Smooth muscle cell (in vitro differentiated cells): ENCODE measurements around the gene CD99. TPM values are rescaled to one million over a fixed set of nuclear protein-coding genes. Genes with fewer than 3 reads are reported as not detected.
"Not testable (repeated sequence)": the region's sequence is repeated elsewhere in the genome, so short reads cannot be mapped to it uniquely, and the experiment has no call there.

ENCODE experiments used
- DNase-seq: peaks from one replicate; lab custom pipeline; 2025; ENCODE audit not compliant: unreplicated experiment; lab: John Stamatoyannopoulos, UW
- H2AFZ ChIP-seq: fragments of 200-600 bp; sonication (generic); 2 replicates; pipeline ENCODE4 v1.6.0; 2016; ENCODE audit warnings: antibody characterized with exemption, low read depth, mild to moderate bottlenecking
- H3F3A ChIP-seq: fragments of 200-600 bp; sonication (generic); 2 replicates; pipeline ENCODE4 v1.6.0; 2017; ENCODE audit warnings: antibody characterized with exemption, low read depth
- H3K27ac ChIP-seq: fragments of 200-600 bp; sonication (generic); 2 replicates; pipeline ENCODE4 v1.5.1; 2016; ENCODE audit warnings: low read depth, mild to moderate bottlenecking
- H3K27me3 ChIP-seq: fragments of 200-600 bp; sonication (generic); 2 replicates; pipeline ENCODE4 v1.6.1; 2016; ENCODE audit warnings: low read depth, mild to moderate bottlenecking
- H3K36me3 ChIP-seq: fragments of 200-600 bp; sonication (generic); 2 replicates; pipeline ENCODE4 v1.5.1; 2016; ENCODE audit warnings: low read depth
- H3K4me1 ChIP-seq: fragments of 200-600 bp; sonication (generic); 2 replicates; pipeline ENCODE4 v1.5.1; 2016; ENCODE audit warnings: low read depth
- H3K4me2 ChIP-seq: fragments of 200-600 bp; sonication (generic); 2 replicates; pipeline ENCODE4 v1.6.0; 2016; ENCODE audit warnings: mild to moderate bottlenecking
- H3K4me3 ChIP-seq: fragments of 200-600 bp; sonication (generic); 2 replicates; pipeline ENCODE4 v1.5.1; 2016; ENCODE audit warnings: mild to moderate bottlenecking
- H3K79me2 ChIP-seq: fragments of 200-600 bp; sonication (generic); 2 replicates; pipeline ENCODE4 v1.6.0; 2016; ENCODE audit warnings: low read depth, mild to moderate bottlenecking
- H3K9ac ChIP-seq: fragments of 200-600 bp; sonication (generic); 2 replicates; pipeline ENCODE4 v1.6.0; 2016; ENCODE audit warnings: low read depth
- H3K9me3 ChIP-seq: fragments of 200-600 bp; sonication (generic); replicated peaks from 2 replicates; pipeline ENCODE4 v1.5.1; 2016; ENCODE audit warnings: low read depth
- H4K20me1 ChIP-seq: fragments of 200-600 bp; sonication (generic); 2 replicates; pipeline ENCODE4 v1.6.0; 2016; ENCODE audit warnings: low read depth
- WGBS: methylation state at CpG from one replicate; pipeline ENCODE4 v1.1.7; 2016; ENCODE audit warnings: low lambda C conversion rate; 5-methylcytosine and 5-hydroxymethylcytosine counted together
- polyA plus RNA-seq: library from polyadenylated mRNA; unstranded; fragments of >200 nt; fragmentation: Nextera tagmentation; extraction: Ambion mirVana; gene quantifications from 2 replicates; pipeline ENCODE4 v1.2.1, GENCODE V29; 2016
- total RNA-seq: library from RNA; depleted of rRNA; stranded (reverse); fragments of >200 nt; gene quantifications from 2 replicates; pipeline ENCODE4 v1.2.3, GENCODE V29; 2014
- TF ChIP-seq, protein P1 (sequence below): fragments of 200-600 bp; sonication (generic); IDR thresholded peaks from 2 replicates; pipeline ENCODE4 v1.5.1; 2017; ENCODE audit warnings: borderline replicate concordance, mild to moderate bottlenecking, antibody characterized with exemption; ENCODE audit not compliant: insufficient read depth, poor library complexity, severe bottlenecking

CD99 gene
- total and polyA plus RNA-seq, 2 experiments from 2014 or later = 647 to 1,373 TPM

DNA sequence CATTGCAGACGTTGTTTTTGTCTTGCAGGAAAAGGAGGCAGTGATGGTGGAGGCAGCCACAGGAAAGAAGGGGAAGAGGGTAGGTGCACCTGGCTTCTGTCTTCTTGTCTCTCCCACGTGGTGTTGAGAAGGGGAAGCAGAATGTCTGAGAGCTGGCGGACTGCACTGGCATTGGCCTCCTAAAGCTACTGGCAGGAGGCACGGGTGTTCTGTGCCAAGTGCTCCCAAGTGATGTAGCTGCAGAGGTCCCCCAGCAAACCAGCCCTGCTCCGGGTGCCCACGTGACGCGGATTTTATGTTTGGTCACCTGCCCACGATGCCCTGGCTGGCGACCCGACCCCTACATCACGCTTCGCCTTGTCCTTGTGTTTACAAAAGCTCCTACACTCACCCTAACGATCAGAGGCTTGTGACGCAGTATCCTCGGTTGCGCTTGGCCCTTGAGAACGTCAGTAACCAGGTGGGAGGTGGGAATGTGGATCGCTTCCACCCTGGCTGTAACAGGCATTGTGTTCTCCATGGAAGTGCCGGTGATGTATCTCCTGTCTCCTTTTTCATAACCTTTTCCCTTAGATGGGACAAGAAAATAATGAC is 32.3 kb downstream of the CD99 start:
- no peaks in the 10 kb centered on the region for H3K27me3 ChIP-seq
- H3K27ac ChIP-seq = no peak overlapping the region
- WGBS = 95% methylated on average over 20 of the region's 20 CpGs
- DNase-seq = no peak
- peaks cover 29% of the 10 kb centered on the region for H3K79me2 ChIP-seq
- no peak overlapping the region for H3K4me3 ChIP-seq
- no peak overlapping the region for H3K4me2 ChIP-seq
- H3K4me1 ChIP-seq = no peaks in the 10 kb centered on the region
- peaks cover 13% of the 10 kb centered on the region for H3F3A ChIP-seq
- TF ChIP-seq, protein P1, sequence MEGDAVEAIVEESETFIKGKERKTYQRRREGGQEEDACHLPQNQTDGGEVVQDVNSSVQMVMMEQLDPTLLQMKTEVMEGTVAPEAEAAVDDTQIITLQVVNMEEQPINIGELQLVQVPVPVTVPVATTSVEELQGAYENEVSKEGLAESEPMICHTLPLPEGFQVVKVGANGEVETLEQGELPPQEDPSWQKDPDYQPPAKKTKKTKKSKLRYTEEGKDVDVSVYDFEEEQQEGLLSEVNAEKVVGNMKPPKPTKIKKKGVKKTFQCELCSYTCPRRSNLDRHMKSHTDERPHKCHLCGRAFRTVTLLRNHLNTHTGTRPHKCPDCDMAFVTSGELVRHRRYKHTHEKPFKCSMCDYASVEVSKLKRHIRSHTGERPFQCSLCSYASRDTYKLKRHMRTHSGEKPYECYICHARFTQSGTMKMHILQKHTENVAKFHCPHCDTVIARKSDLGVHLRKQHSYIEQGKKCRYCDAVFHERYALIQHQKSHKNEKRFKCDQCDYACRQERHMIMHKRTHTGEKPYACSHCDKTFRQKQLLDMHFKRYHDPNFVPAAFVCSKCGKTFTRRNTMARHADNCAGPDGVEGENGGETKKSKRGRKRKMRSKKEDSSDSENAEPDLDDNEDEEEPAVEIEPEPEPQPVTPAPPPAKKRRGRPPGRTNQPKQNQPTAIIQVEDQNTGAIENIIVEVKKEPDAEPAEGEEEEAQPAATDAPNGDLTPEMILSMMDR = no peak
- peaks cover 44% of the 10 kb centered on the region for H3K36me3 ChIP-seq
- H4K20me1 ChIP-seq = peaks cover 5% of the 10 kb centered on the region
- no peak overlapping the region for H3K9ac ChIP-seq
- H3K9me3 ChIP-seq = no peaks in the 10 kb centered on the region
- H2AFZ ChIP-seq = no peak overlapping the region

DNA sequence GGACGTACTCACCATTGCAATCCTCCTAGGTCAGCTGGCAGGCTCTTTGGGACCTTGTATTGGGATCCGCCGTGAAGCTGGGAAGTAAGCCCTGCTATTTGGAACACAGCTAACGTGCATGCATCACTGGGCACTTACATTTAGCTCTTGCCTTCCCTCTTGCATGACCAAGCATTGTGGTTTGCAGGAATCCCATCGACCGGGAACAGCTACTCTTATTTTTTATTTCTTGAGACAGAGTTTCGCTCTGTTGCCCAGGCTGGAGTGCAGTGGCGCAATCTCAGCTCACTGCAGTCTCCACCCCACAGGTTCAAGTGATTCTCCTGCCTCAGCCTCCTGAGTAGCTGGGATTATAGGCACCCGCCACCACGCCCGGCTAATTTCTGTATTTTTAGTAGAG is 36.2 kb downstream of the CD99 start:
- not testable (repeated sequence) for H3K4me1 ChIP-seq, H3K4me2 ChIP-seq, H4K20me1 ChIP-seq, H3K9ac ChIP-seq, H2AFZ ChIP-seq, H3K27me3 ChIP-seq, H3F3A ChIP-seq, DNase-seq, H3K4me3 ChIP-seq, H3K9me3 ChIP-seq
- H3K27ac ChIP-seq = peak overlapping the region; percentile 80
- H3K79me2 ChIP-seq = peaks cover 28% of the 10 kb centered on the region
- WGBS = 66% methylated on average over 11 of the region's 11 CpGs
- H3K36me3 ChIP-seq = peaks cover 20% of the 10 kb centered on the region

DNA sequence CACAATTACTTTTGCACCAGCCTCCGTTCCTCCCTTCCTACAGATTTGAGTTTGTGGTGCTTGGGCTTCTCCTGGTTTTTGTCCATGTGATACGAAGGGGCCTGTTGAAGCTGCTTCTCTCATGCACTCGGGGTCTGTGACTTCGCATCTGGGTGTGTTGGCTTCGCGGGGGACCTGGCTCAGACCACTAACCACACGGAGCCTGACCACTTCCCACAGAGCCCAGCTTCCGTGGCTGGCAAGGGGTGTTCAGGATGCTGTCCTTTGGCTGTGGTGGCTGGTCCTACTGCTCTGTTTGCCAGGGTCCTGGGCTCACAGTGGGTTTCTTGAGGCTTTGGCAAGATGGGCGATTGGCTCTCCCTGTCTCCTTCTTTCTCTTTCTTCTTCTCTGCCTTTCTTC is 41.0 kb downstream of the CD99 start:
- 95% methylated on average over 9 of the region's 9 CpGs for WGBS
- Histone ChIP-seq H4K20me1 (peaks cover 5% of the 10 kb centered on the region), H3F3A (peaks cover 8% of the 10 kb centered on the region), H3K27ac (no peak overlapping the region), H3K79me2 (peaks cover 29% of the 10 kb centered on the region), H3K36me3 (peaks cover 24% of the 10 kb centered on the region), H3K9me3 (no peaks in the 10 kb centered on the region), H3K4me2 (no peak overlapping the region), H2AFZ (no peak overlapping the region), H3K4me3 (no peak overlapping the region), H3K4me1 (no peaks in the 10 kb centered on the region), H3K27me3 (no peaks in the 10 kb centered on the region), H3K9ac (no peak overlapping the region)
- TF ChIP-seq, protein P1 = no peak
- no peak for DNase-seq

DNA sequence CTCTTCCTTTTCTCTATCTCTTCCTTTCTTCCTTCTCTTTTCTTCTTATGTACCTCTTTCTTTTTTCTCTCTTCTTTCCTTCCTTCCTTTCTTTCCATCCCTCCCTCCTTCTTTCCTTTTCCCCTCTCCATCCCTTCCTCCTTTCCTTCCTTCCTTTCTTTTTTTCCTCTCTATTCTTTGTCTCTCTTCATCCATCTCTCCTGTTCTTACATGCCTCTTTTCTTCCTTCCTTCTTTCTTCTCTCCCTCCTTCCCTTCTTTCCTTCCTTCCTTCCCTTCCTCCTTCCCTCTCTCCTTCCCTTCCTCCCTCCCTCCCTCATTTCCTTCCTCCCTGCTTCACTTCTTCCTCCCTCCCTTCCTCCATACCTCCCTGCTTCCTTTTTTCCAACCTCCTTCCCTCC is 41.6 kb downstream of the CD99 start:
- H3K27ac ChIP-seq = no peak overlapping the region
- H3K27me3 ChIP-seq = no peaks in the 10 kb centered on the region
- H2AFZ ChIP-seq = no peak overlapping the region
- DNase-seq = no peak
- H3K36me3 ChIP-seq = peaks cover 24% of the 10 kb centered on the region
- no peak overlapping the region for H3K9ac ChIP-seq
- H4K20me1 ChIP-seq = peaks cover 4% of the 10 kb centered on the region
- no peaks in the 10 kb centered on the region for H3K9me3 ChIP-seq
- H3K4me1 ChIP-seq = no peaks in the 10 kb centered on the region
- no peak overlapping the region for H3K4me2 ChIP-seq
- peaks cover 8% of the 10 kb centered on the region for H3F3A ChIP-seq
- TF ChIP-seq, protein P1 = no peak
- H3K79me2 ChIP-seq = peaks cover 29% of the 10 kb centered on the region
- no peak overlapping the region for H3K4me3 ChIP-seq
